Transverse colon (tissue), 3 donors: ENCODE data around the gene TCEANC.

ENCODE experiments used
- CTCF ChIP-seq, 5 experiments: fragments of 200-600 bp in 3 of 5; fragments of 450-650 bp in 2 of 5; sonication (generic) in 3 of 5; IDR thresholded peaks; 1 replicate in 2 of 5; 2 replicates in 3 of 5; pipeline ENCODE4 v1.5.1; 2016 to 2017; ENCODE audit warnings: antibody characterized with exemption in 5 of 5, inconsistent platforms in 3 of 5, mild to moderate bottlenecking in 2 of 5, moderate library complexity in 1 of 5
- POLR2A ChIP-seq: fragments of 450-650 bp; IDR thresholded peaks from one replicate; pipeline ENCODE4 v1.6.1; 2016; ENCODE audit warnings: antibody characterized with exemption, mild to moderate bottlenecking, moderate library complexity

DNA sequence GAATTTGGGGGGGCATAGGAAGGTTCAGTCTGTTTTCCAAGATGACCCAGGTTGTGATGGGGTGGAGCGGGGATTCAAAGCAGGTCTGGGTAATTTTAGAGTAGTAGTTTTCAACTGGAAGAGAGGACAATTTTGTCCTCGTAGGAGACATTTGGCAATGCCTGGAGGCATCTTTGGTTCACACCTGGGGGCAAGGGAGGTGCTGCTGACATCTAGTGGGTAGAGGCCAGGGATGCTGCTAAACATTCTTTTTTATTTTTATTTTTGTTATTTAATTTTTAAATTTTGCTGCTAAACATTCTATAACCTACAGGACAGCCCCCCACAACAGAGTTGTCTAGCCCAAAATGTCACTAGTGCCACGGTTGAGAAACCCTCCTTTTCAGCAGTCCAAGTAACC lies 37.9 kb downstream of the TCEANC start:
- TF ChIP-seq CTCF (IDR thresholded peaks at IDR 0.05), result no peak
- TF ChIP-seq POLR2A, result no peak
